ENCODE results near the gene PTGIS. TPM values are rescaled to one million over a fixed set of nuclear protein-coding genes. Genes with fewer than 3 reads are reported as not detected.

PTGIS gene
- total RNA-seq, 6 experiments from 2014 or later: 0.05 TPM; not detected in 5

DNA sequence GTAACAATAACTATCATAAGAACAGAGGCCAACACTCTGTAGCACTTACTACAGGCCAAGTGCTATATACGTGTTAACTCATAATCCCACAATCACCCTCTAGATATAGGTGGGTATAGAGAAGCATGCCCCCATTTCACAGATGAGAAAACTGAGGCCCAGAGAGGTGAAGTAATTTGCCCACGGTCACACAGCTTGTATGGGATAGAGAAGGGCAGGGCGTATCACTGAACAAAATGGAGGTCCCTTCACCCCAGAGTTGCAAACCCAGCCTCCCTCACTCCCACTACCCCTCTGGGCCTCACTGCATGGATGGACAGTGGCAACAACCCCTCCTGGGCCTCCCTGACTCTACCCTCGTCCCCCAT lies 31.8 kb upstream of the PTGIS start:
- no peaks in the 10 kb centered on the region for H3K9me3 Mint-ChIP-seq
- no peak for DNase-seq
- peaks cover 2% of the 10 kb centered on the region for H3K27me3 Mint-ChIP-seq (ENCODE audit: insufficient read depth)
- H3K4me3 Mint-ChIP-seq: no peak overlapping the region
- peaks cover 34% of the 10 kb centered on the region for H3K4me1 Mint-ChIP-seq (ENCODE audit: low read depth)
- no peak overlapping the region for H3K27ac Mint-ChIP-seq
- TF ChIP-seq, protein P1, sequence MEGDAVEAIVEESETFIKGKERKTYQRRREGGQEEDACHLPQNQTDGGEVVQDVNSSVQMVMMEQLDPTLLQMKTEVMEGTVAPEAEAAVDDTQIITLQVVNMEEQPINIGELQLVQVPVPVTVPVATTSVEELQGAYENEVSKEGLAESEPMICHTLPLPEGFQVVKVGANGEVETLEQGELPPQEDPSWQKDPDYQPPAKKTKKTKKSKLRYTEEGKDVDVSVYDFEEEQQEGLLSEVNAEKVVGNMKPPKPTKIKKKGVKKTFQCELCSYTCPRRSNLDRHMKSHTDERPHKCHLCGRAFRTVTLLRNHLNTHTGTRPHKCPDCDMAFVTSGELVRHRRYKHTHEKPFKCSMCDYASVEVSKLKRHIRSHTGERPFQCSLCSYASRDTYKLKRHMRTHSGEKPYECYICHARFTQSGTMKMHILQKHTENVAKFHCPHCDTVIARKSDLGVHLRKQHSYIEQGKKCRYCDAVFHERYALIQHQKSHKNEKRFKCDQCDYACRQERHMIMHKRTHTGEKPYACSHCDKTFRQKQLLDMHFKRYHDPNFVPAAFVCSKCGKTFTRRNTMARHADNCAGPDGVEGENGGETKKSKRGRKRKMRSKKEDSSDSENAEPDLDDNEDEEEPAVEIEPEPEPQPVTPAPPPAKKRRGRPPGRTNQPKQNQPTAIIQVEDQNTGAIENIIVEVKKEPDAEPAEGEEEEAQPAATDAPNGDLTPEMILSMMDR (IDR thresholded peaks at IDR 0.05): no peak
- H3K36me3 Mint-ChIP-seq (ENCODE audit: low read depth): no peaks in the 10 kb centered on the region

DNA sequence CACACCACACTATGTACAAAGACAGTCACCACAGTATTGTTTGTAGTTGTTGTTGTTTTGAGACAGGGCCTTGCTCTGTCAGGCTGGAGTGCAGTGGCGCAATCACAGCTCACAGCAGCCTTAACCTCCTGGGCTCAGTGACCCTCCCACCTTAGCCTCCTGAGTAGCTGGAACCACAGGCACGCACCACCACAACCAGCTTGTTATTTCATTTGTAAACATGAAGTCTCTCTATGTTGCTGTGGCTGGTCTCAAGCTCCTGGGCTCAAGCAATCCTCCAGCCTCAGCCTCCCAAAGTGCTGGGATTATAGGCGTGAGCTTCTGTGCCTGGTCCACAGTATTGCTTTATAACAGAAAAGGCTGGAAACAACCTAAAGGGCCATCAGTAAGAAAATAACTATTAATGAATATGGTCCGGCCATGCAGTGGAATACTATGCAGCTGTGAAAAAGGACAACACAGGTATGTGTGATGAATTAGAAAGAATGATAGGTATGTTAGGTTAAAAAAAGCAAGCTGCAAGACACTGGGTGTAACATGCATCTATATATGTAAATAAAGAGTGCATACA lies 30.0 kb upstream of the PTGIS start:
- DNase-seq: no peak
- no peak overlapping the region for H3K4me3 Mint-ChIP-seq
- H3K27ac Mint-ChIP-seq: no peak overlapping the region
- TF ChIP-seq, protein P1 (IDR thresholded peaks at IDR 0.05): no peak
- H3K27me3 Mint-ChIP-seq (ENCODE audit: insufficient read depth): peaks cover 9% of the 10 kb centered on the region
- no peaks in the 10 kb centered on the region for H3K9me3 Mint-ChIP-seq
- H3K36me3 Mint-ChIP-seq (ENCODE audit: low read depth): no peaks in the 10 kb centered on the region
- peaks cover 37% of the 10 kb centered on the region for H3K4me1 Mint-ChIP-seq (ENCODE audit: low read depth)

DNA sequence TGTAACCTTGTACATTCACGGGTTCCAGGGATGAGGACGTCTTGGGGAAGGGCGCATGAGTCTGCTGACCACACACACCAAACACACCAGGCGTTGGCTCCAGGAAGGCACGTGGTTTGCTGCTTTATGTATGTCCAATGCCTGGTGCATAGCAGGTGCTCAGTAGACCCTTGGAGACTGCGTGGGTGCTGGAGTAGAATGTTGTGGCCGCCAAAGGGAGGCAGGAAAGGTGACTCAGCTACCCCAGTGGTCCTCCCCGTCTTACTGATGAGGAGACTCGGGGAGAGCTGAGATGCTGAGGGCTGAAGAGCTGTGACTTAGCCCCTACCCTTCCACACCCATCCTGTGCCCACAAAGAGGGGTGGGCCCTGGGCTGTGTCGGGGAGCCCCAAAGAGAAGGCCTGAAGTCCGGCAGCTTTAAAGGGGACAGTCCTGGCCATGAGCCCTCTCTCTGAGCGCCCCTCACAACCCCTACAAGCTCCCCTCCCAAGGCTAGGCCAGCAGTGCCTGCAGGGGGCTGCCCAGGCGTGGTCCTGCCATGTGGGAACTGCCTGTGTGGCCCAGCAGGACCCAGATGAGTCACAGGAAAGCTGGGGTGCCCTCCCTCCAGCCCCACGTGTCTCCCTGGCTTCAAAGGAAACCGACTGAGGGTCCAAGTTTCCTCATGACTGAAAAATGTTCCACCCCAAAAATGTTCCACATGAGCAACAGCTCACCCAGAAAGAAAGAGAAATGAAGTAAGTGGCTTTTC lies 28.0 kb upstream of the PTGIS start:
- Mint-ChIP-seq H3K4me1 (ENCODE audit: low read depth) (peaks cover 41% of the 10 kb centered on the region), H3K36me3 (ENCODE audit: low read depth) (no peaks in the 10 kb centered on the region), H3K9me3 (no peaks in the 10 kb centered on the region), H3K27me3 (ENCODE audit: insufficient read depth) (peaks cover 18% of the 10 kb centered on the region), H3K4me3 (no peak overlapping the region; the same call in 1 of the 2 replicates), H3K27ac (peak overlapping the region; percentile 32)
- DNase-seq: peak; percentile 52
- TF ChIP-seq, protein P1 (IDR thresholded peaks at IDR 0.05): no peak

DNA sequence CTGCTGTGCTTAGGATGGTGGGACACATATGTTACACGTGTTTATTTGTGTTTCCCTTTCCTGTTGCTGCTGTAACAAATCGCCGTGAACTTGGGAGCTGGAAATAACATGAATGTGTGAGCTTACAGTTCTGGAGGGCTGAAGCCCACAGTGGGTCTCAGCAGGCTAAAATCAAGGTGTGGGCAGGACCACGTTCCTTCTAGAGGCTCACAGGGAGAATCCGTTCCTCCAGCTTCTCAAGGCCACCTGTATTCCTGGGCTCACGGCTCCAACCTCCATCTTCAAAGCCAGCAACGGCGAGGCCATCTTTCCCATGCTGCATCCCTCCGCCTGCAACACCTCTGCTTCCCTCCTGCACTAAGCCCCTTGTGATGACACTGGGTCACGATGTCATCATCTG lies 27.4 kb upstream of the PTGIS start:
- Mint-ChIP-seq H3K4me1 (ENCODE audit: low read depth) (peaks cover 42% of the 10 kb centered on the region), H3K27ac (peak overlapping the region; percentile 6; the same call in 1 of the 2 replicates), H3K27me3 (ENCODE audit: insufficient read depth) (peaks cover 18% of the 10 kb centered on the region), H3K4me3 (no peak overlapping the region), H3K9me3 (no peaks in the 10 kb centered on the region), H3K36me3 (ENCODE audit: low read depth) (no peaks in the 10 kb centered on the region)
- TF ChIP-seq, protein P1 (IDR thresholded peaks at IDR 0.05): no peak
- no peak for DNase-seq

DNA sequence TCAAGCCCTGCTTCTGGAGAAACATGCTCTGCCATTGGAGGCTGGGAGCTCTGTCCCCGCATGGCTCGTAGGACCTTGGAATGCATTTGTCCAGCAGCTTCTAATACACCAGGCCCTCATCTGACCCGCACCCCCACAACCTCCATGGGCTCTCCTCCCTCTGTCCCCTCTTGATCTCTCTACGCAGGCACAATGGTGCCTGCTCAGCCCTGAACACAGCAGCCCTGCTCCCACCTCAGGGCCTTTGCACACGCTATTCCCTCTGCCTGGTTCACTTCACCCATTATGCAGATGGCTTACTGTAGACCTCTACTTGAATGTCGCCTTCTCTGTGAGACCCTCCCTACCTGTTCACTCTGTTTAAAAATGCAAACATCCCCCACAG lies 27.0 kb upstream of the PTGIS start:
- H3K27me3 Mint-ChIP-seq (ENCODE audit: insufficient read depth): peaks cover 20% of the 10 kb centered on the region
- TF ChIP-seq, protein P1 (IDR thresholded peaks at IDR 0.05): no peak
- no peaks in the 10 kb centered on the region for H3K36me3 Mint-ChIP-seq (ENCODE audit: low read depth)
- DNase-seq: no peak
- peaks cover 42% of the 10 kb centered on the region for H3K4me1 Mint-ChIP-seq (ENCODE audit: low read depth)
- H3K9me3 Mint-ChIP-seq: no peaks in the 10 kb centered on the region
- peak overlapping the region; percentile 6; the same call in 1 of the 2 replicates for H3K27ac Mint-ChIP-seq
- no peak overlapping the region for H3K4me3 Mint-ChIP-seq

All from HFFc6 (cell line).